HG03521 (cell line): ENCODE results near the gene MATN1.

ENCODE experiments used
- ATAC-seq: cut with Tn5 transposase; IDR thresholded peaks from one replicate; pipeline ENCODE4 v1.9.1; 2021; ENCODE audit warnings: mild to moderate bottlenecking, moderate library complexity; ENCODE audit not compliant: unreplicated experiment

MATN1 gene

GRCh38 chr1:30732277-30732996, 9.1 kb upstream of the MATN1 start:
- ATAC-seq, result no peak

- ATAC-seq, result no peak
These were observed 8.5 kb upstream of the MATN1 start for GRCh38 chr1:30731806-30732276.

DNA sequence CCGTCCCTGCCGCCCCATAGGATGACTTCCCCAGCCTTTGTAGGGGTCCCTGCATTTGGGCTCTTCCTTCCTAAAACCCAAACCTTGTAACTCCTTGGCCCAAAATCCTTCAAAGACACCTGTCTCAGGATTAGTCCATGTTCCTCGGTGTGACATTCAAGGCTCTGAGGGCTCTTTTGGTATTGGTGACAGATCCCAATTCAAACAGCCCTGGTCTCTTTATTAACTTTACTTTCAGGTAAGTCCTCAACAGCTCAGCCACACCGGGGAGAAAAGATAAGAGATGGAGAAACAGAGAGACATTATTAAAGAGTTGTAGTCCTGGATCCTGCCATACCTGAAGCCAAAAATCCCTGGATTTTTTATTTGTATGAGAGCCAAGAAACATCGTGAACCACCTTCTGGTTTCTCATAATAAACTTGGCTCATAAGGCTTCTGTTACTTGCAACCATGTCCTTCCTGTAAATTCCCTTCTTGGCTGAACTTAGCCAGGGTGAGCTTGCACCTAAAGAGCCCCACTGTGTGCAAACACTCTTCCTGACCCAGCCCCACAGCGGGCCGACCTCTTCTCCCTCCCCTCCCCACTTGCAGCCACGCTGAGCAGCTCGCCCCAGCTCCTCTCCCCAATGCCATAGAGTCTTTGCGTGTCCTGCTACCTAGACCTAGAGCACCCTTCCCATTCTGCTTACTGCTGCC, 7.9 kb upstream of the MATN1 start:
- no peak for ATAC-seq

- no peak for ATAC-seq
These were observed 7.1 kb upstream of the MATN1 start for GRCh38 chr1:30730346-30731108.

DNA sequence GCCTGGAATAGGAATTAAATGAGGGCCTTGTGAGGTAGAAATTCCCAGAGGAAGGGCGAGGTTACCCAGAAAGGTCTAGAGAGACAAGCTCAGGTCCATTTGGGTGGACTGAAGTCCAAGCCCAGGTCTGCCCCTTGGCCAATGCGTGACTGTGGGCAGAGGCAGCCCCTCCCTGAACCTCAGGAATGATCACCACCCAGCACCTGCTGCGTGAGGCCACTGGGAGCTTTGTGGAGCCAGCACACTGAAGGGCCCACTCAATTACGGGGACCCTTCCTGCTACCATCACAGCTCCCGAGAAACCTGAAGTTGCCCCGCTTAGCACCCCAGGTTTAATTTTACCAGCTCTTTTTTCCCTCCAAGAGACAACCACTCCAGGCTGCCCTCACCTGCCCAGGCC, 6.5 kb upstream of the MATN1 start:
- ATAC-seq, result no peak

- ATAC-seq, result no peak
These were observed 5.7 kb upstream of the MATN1 start for GRCh38 chr1:30728832-30729638.

DNA sequence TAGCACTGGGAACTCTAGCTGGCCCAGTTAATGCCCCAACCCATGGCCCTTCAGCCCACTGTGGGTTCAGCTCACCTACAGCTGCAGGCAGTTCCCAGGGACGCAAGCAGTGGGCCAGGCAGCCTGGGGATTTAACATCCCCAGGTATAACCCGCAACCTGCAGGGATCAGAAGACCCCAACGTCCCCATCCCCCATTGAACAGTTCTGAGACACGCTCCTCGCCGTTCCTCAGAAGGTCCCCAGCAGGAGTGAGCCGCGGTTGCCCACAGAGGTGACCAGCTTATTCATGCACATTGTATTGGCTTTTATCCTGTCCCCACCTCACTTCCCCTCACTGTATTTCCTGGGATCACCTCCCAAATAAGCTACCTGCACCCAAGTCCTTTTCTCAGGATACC, 5.0 kb upstream of the MATN1 start:
- ATAC-seq, result no peak

DNA sequence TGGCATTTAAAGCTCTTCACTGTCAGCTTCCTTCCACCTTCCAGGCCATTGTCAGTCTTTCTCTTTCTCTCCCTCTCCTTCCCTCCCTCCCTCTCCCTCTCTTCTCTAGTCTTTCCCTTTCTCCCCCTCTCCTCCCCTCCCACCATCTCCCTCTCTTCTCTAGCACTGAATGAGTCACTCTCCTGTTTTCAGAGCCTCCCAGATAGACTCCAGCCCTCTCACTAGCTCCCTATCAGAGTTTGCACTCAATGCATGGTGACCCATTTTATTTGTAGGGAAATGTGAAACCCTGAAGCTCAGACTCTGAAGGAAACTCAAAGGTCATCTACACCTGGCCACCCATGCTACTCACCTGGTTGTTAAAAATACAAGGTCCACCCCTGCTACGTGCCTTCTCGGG, 4.4 kb upstream of the MATN1 start:
- ATAC-seq, result no peak

- ATAC-seq, result no peak
These were observed 3.6 kb upstream of the MATN1 start for GRCh38 chr1:30726773-30727684.

- no peak for ATAC-seq
These were observed 2.9 kb upstream of the MATN1 start for GRCh38 chr1:30726236-30726635.

DNA sequence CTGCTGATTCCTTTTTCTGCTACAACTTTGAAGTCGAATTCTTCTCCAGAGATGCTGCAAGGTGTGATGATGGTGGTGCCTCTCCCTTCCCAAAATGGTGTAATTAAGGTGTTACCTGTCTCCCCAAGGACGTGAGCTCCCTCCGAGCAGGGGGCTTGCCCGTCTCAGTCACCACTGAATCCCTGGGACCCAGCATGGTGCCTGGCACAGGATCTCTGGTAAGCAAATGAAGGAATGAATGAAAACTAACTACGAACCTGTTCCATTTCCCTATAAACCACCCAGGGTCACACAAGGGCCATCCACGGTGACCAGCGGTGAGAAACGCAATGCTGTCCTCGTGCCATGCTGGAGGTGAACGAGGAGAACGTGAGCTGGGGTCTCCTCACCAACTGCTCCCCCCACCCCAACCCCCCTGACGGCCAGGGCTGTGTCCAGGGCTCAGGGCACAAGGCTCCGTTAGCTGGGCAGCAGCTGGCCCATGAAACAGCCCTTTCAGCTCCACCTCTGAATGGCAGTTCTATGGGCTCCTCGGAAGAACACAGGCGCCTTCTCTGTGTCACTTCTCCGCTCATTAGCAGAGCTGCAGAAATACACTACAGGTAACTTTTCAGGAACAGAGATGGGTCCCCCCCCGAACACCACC, 2.2 kb upstream of the MATN1 start:
- ATAC-seq, result no peak

DNA sequence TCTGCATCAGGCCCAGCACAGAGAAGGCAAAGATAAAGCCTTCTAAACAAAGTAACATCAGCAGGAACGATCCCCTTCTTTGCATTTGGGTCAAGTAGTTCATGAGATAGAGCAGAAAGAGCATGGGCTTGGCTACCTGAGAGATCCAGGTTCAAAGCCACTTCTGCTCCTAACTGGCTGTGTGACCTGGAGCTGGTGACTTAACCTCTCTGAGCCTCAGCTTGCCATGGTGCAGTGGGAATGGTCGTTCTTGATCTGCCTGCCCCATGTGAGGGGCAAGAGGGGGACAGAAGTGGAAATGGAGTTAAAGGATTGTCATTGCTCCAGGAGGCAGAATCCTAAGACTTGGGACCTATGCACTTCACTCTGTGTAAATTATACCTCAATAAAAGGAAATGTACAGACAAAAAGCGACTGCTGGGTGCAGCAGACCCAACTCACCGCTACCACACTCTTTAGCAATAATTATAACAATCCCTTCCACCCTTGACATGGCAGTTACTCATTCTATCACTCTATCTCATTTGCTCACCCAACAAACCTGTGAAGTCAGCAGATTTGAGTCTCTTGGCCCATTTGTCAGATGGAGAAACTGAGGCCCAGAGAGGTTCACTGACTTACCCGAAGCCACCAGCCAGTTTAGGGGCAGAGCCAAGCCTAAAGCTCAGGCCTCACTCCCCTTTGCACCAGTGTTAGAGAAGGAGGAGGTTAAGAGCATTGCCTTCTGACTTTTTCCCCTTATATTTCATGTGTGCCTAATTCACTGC, 1.5 kb upstream of the MATN1 start:
- ATAC-seq, result no peak

GRCh38 chr1:30724175-30724574, 790 bp upstream of the MATN1 start:
- ATAC-seq, result no peak

GRCh38 chr1:30721812-30722537, 1.4 kb downstream of the MATN1 start:
- no peak for ATAC-seq

- no peak for ATAC-seq
These were observed 2.0 kb downstream of the MATN1 start for GRCh38 chr1:30721341-30721793.

GRCh38 chr1:30720271-30721223, 2.8 kb downstream of the MATN1 start:
- ATAC-seq, result no peak
